ENCODE data around the gene CACNA1A.

CACNA1A gene

GRCh38 chr19:13355356-13355755, 150.9 kb downstream of the CACNA1A start:
- TF ChIP-seq TAF1 (IDR thresholded peaks at IDR 0.05; ENCODE audit: borderline replicate concordance, low read depth, low read length) (no peak), POLR2A (IDR thresholded peaks at IDR 0.05; ENCODE audit: low read depth, low read length) (no peak), POLR2AphosphoS5 (IDR thresholded peaks at IDR 0.05; ENCODE audit: low read depth, low read length) (no peak)
- DNase-seq (ENCODE audit: insufficient read length) (no peak), FAIRE-seq (no peak)

DNA sequence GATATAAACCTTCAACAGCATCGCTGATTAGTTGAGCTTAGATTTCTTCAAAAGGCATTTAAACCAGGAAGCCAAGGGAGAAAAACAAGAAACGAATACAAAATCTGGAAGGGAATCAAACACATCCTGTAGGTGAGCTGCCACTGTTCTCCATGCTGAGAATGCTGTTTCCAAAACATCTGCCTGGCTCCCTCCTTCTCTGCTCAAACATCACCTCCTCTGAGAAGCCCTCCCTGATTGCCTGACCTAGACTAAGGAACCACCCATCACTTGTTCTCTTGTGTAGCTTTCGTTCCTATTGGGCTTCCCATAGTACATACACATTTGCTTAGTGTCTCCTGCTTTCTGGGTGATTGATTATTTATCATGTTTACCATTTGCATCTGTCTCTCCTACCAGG, 152.7 kb downstream of the CACNA1A start:
- FAIRE-seq (no peak), DNase-seq (ENCODE audit: insufficient read length) (no peak)
- TF ChIP-seq TAF1 (IDR thresholded peaks at IDR 0.05; ENCODE audit: borderline replicate concordance, low read depth, low read length) (no peak), POLR2AphosphoS5 (IDR thresholded peaks at IDR 0.05; ENCODE audit: low read depth, low read length) (no peak), POLR2A (IDR thresholded peaks at IDR 0.05; ENCODE audit: low read depth, low read length) (no peak)

- DNase-seq (ENCODE audit: insufficient read length) (no peak), FAIRE-seq (no peak)
Observed at GRCh38 chr19:13350759-13351158, 155.5 kb downstream of the CACNA1A start.

GRCh38 chr19:13350072-13350471, 156.2 kb downstream of the CACNA1A start:
- FAIRE-seq (no peak), DNase-seq (ENCODE audit: insufficient read length) (no peak)
- TF ChIP-seq TAF1 (IDR thresholded peaks at IDR 0.05; ENCODE audit: borderline replicate concordance, low read depth, low read length) (no peak), POLR2AphosphoS5 (IDR thresholded peaks at IDR 0.05; ENCODE audit: low read depth, low read length) (no peak), POLR2A (IDR thresholded peaks at IDR 0.05; ENCODE audit: low read depth, low read length) (no peak)

More at GRCh38 chr19:13350759-13351158, 155.5 kb downstream of the CACNA1A start:
- TF ChIP-seq TAF1 (IDR thresholded peaks at IDR 0.05; ENCODE audit: borderline replicate concordance, low read depth, low read length) (no peak), POLR2AphosphoS5 (IDR thresholded peaks at IDR 0.05; ENCODE audit: low read depth, low read length) (no peak), POLR2A (IDR thresholded peaks at IDR 0.05; ENCODE audit: low read depth, low read length) (no peak)

- FAIRE-seq, result no peak
- DNase-seq (ENCODE audit: insufficient read length), result no peak
- no peak for TF ChIP-seq POLR2AphosphoS5 (IDR thresholded peaks at IDR 0.05; ENCODE audit: low read depth, low read length)
- TF ChIP-seq POLR2A (IDR thresholded peaks at IDR 0.05; ENCODE audit: low read depth, low read length), result no peak
- TF ChIP-seq TAF1 (IDR thresholded peaks at IDR 0.05; ENCODE audit: borderline replicate concordance, low read depth, low read length), result no peak
Observed at GRCh38 chr19:13347367-13347766, 158.9 kb downstream of the CACNA1A start.

DNA sequence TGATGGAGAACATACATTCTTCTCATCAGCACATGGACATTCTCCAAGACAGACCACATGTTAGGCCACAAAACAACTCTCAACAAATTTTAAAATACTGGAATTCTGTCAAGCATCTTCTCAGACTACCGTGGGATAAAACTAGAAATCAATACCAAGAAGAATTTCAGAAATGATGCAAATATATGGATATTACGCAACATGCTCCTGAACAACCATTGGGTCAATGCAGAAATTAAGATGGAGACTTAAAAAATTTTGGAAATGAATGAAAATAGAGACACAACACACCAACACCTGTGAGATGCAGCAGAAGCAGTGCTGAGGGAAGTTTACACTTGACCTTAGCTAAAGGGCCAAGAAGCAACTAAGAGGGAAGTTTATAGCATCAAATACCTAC, 162.8 kb downstream of the CACNA1A start:
- FAIRE-seq (no peak), DNase-seq (ENCODE audit: insufficient read length) (no peak)
- TF ChIP-seq POLR2A (IDR thresholded peaks at IDR 0.05; ENCODE audit: low read depth, low read length) (no peak), POLR2AphosphoS5 (IDR thresholded peaks at IDR 0.05; ENCODE audit: low read depth, low read length) (no peak), TAF1 (IDR thresholded peaks at IDR 0.05; ENCODE audit: borderline replicate concordance, low read depth, low read length) (no peak)

DNA sequence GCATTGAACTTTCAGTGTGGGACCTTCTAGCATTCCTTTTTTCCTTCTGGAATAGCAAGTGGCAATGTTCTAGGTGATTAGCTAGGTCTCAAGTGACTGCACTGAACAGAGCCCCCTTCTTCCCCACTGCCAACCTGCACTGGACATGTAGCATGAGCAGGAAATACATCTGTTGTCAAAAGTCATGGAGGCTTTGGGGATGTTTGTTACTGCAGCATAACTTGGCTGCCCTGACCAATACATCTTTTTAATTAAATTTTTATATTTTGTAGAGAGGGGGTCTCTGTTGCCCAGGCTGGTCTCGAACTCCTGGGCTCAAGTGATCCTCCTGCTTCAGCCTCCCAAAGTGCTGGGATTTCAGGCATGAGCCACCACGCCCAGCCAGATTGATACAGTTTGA, 163.6 kb downstream of the CACNA1A start:
- TF ChIP-seq TAF1 (IDR thresholded peaks at IDR 0.05; ENCODE audit: borderline replicate concordance, low read depth, low read length) (no peak), POLR2AphosphoS5 (IDR thresholded peaks at IDR 0.05; ENCODE audit: low read depth, low read length) (no peak), POLR2A (IDR thresholded peaks at IDR 0.05; ENCODE audit: low read depth, low read length) (no peak)
- no peak for FAIRE-seq

DNA sequence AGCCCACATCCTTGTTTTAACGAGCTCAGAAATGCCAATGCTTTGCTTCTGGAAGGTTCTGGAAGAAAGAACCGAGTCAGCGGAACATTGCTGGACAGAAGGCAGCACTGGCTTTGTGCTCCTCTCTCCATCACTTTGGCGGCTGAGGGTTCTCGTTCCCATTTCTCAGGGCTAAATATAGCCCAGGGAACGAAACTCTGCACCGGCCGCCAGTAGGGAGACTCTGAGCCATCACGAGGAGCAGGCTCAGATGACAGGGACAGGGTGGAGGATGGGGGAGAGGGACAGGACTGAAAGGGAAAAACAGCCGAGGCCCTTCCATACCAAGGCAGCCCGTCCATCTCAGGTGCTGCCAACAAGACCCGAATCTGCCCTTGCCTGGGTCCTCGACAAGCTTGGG, 166.4 kb downstream of the CACNA1A start:
- TF ChIP-seq TAF1 (IDR thresholded peaks at IDR 0.05; ENCODE audit: borderline replicate concordance, low read depth, low read length) (no peak), POLR2A (IDR thresholded peaks at IDR 0.05; ENCODE audit: low read depth, low read length) (no peak), POLR2AphosphoS5 (IDR thresholded peaks at IDR 0.05; ENCODE audit: low read depth, low read length) (no peak)
- no peak for FAIRE-seq
- DNase-seq (ENCODE audit: insufficient read length), result no peak

More for the DNA sequence above, 163.6 kb downstream of the CACNA1A start:
- no peak for DNase-seq (ENCODE audit: insufficient read length)

GRCh38 chr19:13337181-13337580, 169.1 kb downstream of the CACNA1A start:
- TF ChIP-seq POLR2A (IDR thresholded peaks at IDR 0.05; ENCODE audit: low read depth, low read length) (no peak), TAF1 (IDR thresholded peaks at IDR 0.05; ENCODE audit: borderline replicate concordance, low read depth, low read length) (no peak), POLR2AphosphoS5 (IDR thresholded peaks at IDR 0.05; ENCODE audit: low read depth, low read length) (no peak)
- no peak for FAIRE-seq
- DNase-seq (ENCODE audit: insufficient read length), result no peak

GRCh38 chr19:13334801-13335481, 171.3 kb downstream of the CACNA1A start:
- TF ChIP-seq POLR2AphosphoS5 (IDR thresholded peaks at IDR 0.05; ENCODE audit: low read depth, low read length), result no peak
- no peak for TF ChIP-seq TAF1 (IDR thresholded peaks at IDR 0.05; ENCODE audit: borderline replicate concordance, low read depth, low read length)
- no peak for TF ChIP-seq POLR2A (IDR thresholded peaks at IDR 0.05; ENCODE audit: low read depth, low read length)
- DNase-seq (ENCODE audit: insufficient read length), result no peak
- FAIRE-seq, result no peak

DNA sequence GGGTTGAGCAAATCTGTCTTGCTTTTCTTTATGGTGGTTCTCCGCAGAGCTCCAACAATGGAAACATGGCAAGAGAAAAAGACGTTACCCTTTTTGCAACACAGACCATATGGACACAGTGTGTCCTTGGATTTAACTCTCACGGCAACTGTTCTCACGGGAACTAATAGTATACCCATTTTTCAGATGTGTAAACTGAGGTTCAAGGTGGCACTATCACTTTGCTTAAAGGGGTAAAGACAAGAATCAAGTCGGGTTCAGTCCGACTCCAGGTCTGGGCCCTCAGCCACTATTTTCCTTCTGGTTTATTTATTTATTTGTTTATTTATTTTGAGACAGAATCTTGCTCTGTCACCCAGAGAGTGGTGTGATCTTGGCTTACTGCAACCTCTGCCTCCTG, 176.0 kb downstream of the CACNA1A start:
- DNase-seq (ENCODE audit: insufficient read length) (no peak), FAIRE-seq (no peak)
- TF ChIP-seq POLR2A (IDR thresholded peaks at IDR 0.05; ENCODE audit: low read depth, low read length), result no peak
- no peak for TF ChIP-seq POLR2AphosphoS5 (IDR thresholded peaks at IDR 0.05; ENCODE audit: low read depth, low read length)
- no peak for TF ChIP-seq TAF1 (IDR thresholded peaks at IDR 0.05; ENCODE audit: borderline replicate concordance, low read depth, low read length)

- no peak for DNase-seq (ENCODE audit: insufficient read length)
- TF ChIP-seq POLR2A (IDR thresholded peaks at IDR 0.05; ENCODE audit: low read depth, low read length), result no peak
- no peak for TF ChIP-seq POLR2AphosphoS5 (IDR thresholded peaks at IDR 0.05; ENCODE audit: low read depth, low read length)
- no peak for TF ChIP-seq TAF1 (IDR thresholded peaks at IDR 0.05; ENCODE audit: borderline replicate concordance, low read depth, low read length)
- no peak for FAIRE-seq
Observed at GRCh38 chr19:13329766-13330165, 176.5 kb downstream of the CACNA1A start.
